Endothelial cell of hepatic sinusoid (primary cell): ENCODE measurements around the gene UGT1A8.
"Not testable (repeated sequence)": the region's sequence is repeated elsewhere in the genome, so short reads cannot be mapped to it uniquely, and the experiment has no call there.

Experiments
- in situ Hi-C: cut with HindIII; loops from 2 replicates; pipeline ENCODE4 v1.10.0; 2017; ENCODE audit warnings: low sequenced_read_pairs

The UGT1A8 gene

GRCh38 chr2:233638836-233639235, 21.4 kb downstream of the UGT1A8 start:
- in situ Hi-C loops: no loop called here

- in situ Hi-C loops: no loop called here
Observed at GRCh38 chr2:233639860-233640259, 22.4 kb downstream of the UGT1A8 start.

GRCh38 chr2:233643128-233643527, 25.7 kb downstream of the UGT1A8 start:
- in situ Hi-C loops: no loop called here

DNA sequence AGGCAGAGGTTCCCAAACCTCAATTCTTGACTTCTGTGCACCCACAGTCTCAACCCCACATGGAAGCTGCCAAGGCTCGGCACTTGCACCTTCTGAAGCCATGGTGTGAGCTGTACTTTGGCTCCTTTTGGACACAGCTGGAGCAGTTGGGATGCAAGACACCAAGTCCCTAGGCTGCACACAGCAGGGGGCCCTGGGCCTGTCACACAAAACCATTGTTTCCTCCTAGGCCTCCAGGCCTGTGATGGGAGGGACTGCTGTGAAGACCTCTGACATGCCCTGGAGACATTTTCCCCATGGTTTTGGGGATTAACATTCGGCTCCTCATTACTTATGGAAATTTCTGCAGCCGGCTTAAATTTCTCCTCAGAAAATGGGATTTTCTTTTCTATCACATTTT, 28.6 kb downstream of the UGT1A8 start:
- in situ Hi-C loops: not testable (repeated sequence)

DNA sequence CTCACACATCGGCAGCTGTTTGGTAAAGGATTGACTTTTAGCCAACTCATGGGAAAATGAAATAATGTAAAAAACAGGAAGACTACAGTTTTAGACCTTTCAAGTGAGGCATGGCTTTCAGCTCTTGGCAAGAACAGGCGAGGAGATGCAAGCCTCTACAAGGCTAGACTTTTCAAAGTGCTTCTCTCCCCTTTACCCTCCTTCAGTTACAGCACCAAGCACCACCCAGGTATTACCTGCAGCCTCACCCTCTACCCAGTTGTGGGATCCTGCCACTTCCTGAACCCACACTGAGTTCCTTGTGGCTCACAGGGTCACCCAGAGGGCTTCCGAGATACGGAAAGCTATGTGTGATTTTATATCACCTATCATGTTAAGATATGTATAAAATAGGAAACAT, 33.5 kb downstream of the UGT1A8 start:
- in situ Hi-C loops: no loop called here

GRCh38 chr2:233651430-233651829, 34.0 kb downstream of the UGT1A8 start:
- in situ Hi-C loops: no loop called here

GRCh38 chr2:233654501-233654900, 37.1 kb downstream of the UGT1A8 start:
- in situ Hi-C loops: no loop called here

DNA sequence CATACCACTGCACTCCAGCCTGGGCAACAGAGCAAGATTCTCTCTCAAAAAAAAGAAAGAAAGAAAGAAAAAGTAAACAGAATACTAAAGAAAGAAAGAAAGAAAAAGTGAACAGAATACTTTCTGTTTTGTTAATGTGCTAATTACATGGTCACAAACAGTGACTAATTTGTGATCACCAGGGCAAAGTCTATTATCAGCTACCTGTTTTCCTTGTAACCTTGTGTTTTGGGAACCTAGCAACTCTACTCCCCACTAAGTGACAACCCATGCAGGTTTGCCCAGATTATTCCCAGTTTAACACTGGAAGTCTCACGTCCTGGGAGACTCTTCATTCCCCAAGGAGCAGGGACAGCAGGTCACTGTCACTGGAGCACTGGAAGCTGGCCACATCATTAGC, 37.6 kb downstream of the UGT1A8 start:
- in situ Hi-C loops: no loop called here

- in situ Hi-C loops: not testable (repeated sequence)
Observed at GRCh38 chr2:233655943-233656342, 38.5 kb downstream of the UGT1A8 start.

DNA sequence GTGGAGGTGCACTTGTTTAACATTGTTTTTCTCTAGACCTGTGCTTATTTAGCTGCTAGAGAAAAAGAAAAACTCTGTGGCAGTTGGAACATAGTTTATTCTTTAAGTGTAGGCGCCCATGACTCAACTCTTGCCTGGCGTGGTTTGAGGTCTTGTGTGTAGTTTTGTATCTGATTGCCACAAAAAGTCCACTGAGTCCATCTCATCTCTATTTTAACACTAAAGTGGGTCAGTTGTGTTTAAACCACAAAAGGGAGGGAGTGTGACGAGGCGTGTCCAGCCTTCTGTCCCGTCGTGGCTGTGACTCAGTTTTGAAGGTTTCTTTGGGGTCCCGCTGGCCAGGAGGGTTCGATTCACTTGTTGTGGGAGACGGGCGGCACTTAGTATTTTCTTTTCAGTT, 39.0 kb downstream of the UGT1A8 start:
- in situ Hi-C loops: no loop called here

DNA sequence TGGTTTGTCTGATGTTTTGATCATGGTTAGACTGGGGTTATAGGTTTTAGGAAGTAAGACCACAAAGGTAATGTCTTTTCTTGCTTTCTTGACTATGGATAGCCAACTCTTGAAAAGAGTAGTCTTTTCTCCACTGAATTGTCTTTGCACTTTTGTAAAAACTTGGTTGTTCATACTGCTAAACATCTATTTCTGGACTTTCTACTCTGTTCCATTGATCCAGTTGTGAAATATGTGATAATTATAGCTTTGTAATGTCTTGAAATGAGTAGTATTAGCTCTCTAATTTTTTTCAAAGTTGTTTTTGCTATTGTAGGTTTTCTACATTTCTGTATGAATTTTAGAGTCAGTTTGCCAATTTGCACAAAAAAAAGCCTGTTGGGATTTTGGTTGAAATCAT, 41.2 kb downstream of the UGT1A8 start:
- in situ Hi-C loops: no loop called here

GRCh38 chr2:233663911-233664310, 46.5 kb downstream of the UGT1A8 start:
- in situ Hi-C loops: no loop called here

DNA sequence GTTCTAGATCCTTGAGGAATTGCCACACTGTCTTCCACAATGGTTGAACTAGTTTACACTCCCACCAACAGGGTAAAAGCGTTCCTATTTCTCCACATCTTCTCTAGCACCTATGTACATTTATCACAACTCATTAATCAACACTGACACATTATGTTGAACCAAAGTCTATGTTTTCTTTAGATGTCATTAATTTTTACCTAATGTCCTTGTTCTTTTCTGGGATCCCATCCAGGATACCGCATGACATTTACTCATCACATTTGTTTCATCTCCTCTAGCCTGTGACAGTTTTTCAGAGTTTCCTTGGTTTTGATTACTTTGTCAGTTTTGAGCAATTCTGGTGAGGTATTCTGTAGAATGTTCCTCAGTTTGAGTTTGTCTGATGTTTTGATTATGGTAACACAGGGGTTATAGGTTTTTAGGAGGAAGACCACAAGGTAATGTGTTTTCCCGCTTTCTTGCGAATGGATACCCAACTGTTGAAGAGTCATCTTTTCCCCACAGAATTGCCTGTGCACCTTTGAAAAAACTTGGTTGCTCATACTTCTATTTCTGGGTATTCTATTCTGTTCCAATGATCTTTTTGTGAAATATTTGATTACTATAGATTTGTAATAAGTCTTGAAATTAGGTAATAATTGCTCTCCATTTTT, 51.3 kb downstream of the UGT1A8 start:
- in situ Hi-C loops: no loop called here

DNA sequence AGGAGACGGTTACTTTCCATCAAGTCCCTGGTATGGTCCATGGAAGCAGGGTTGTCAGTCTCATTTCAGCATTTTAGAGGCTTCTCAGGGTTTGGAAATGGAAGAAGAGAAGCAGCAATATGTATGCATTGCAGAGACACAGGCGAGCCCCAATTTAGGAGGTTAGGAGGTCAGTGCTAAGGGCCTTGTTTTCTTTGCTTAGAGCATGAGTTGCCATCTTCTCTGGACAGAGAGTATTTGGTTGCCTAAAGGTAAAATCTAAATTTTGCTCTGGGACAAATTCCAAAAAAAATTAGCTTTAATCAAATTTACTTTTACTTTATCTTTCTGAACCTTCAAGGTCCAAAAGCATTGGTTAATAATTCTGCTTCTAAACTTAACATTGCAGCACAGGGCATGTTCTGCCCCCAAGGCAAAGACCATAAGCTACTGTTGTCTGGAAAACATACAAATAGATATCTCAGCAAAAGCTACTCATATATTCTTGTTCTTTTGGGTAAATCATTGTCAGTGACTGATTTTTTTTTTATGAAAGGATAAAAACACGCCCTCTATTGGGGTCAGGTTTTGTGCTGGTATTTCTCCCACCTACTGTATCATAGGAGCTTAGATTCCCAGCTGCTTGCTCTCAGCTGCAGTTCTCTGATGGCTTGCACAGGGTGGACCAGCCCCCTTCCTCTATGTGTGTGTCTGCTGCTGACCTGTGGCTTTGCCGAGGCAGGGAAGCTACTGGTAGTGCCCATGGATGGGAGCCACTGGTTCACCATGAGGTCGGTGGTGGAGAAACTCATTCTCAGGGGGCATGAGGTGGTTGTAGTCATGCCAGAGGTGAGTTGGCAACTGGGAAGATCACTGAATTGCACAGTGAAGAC, 54.1 kb downstream of the UGT1A8 start, which contains the start of gene UGT1A9:
TSS of gene UGT1A9 (plus strand) at position 609 of the 872 bp plus-strand sequence. CDS start at position 646, 37 bp downstream.
- in situ Hi-C loops: no loop called here

- in situ Hi-C loops: no loop called here
Observed at GRCh38 chr2:233672886-233673285, 55.5 kb downstream of the UGT1A8 start.

DNA sequence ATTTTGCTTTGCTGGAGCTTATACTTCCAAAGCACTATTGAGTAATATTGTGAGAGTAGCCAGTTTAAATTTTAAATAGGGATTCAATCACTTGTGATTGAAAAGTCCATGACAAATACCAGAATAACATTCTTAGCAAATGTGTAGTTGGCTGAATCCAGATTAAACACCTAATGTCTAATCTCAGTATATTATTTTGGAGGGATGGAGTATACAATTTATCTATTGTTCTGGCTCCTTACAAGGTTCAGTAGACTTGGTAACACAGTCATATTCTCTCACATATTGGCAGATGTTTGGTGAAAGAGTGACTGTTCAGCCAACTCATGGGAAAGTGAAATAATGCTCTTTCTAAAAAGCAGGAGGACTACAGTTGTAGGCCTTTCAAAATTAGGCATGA, 56.5 kb downstream of the UGT1A8 start:
- in situ Hi-C loops: no loop called here

GRCh38 chr2:233674314-233674713, 56.9 kb downstream of the UGT1A8 start:
- in situ Hi-C loops: no loop called here

- in situ Hi-C loops: no loop called here
Observed at GRCh38 chr2:233674995-233675394, 57.6 kb downstream of the UGT1A8 start.

DNA sequence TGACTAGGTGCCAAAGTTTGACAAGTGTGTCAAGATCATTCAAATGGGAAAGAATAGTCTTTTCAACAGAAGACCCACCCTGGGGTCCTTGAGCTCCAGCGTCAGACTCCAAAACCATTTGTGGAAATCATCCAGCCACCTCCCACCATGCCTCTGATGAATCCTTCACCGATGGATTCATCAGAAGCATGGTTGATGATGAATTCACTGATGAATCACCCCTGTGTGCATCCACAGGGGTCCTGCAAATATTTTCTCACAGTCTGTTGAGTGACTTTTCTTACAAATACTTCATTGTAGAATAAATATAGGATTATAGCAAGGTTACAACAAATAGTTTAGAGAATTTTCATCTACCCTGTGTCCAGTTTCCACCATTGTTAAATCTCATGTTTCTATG, 58.6 kb downstream of the UGT1A8 start:
- in situ Hi-C loops: no loop called here

DNA sequence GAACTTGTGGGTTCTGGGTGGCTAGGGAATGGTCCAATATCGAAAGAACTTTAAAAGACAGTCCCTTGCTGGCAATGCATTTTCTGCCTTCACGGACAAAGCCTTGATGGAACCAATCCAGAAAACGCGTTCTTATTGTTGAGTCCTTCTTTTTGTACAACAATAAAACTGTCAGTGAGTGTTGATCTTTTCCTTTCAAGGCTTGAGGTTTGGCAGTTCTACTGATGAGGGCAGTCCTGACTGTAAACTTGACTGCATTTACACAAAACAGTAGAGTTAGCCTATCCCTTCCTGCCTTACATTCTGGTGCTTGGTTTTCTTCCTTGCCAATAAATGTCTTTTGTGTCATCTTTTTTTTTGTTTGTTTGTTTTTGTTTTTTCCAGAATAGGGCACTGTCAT, 61.8 kb downstream of the UGT1A8 start:
- in situ Hi-C loops: no loop called here

DNA sequence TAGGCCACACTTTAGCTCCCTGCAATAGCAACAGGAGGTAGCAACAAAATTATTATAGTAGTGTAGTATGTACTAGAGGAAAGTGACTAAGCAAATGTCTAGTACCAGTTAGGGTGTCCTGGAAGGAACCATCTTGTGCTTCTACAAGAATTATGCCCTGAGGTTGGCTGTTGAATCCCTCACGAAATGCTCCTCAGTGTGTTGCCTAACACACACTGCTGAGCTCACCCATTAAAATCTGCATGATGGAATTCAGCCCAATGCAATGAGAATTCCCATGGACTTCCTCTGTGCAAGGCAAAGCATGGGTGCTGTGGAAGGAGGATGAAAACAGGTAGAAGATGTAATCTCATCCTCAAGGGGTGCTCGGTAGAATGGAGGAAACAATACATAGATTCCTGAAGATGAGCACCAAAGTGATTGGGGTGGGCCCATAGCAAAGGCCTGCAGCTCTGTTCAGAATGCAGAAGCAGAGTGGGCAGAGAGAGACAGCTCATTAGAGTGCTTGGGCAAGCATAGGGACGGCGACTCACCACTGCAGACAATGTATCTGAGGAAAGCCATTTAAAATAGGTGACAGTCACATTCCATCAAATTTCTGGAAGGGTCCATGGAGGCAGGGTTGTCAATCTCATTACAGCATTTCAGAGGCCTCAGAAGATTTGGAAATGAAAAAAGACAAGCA, 63.1 kb downstream of the UGT1A8 start:
- in situ Hi-C loops: no loop called here
